Peyer's patch (tissue), 4 donors: ENCODE data around the gene CCDC183. TPM values are rescaled to one million over a fixed set of nuclear protein-coding genes. Genes with fewer than 3 reads are reported as not detected.
"Not testable (repeated sequence)": the region's sequence is repeated elsewhere in the genome, so short reads cannot be mapped to it uniquely, and the experiment has no call there.

ENCODE experiments used
- DNase-seq, 3 donors: peaks; one replicate each; pipeline ENCODE4 v3.0.0-alpha.2; 2017 to 2019
- H3K27ac ChIP-seq, 4 donors: fragments of 200-600 bp; sonication (generic); one replicate each; pipeline ENCODE4 v1.5.1; 2016 to 2019
- H3K27me3 ChIP-seq, 2 donors: fragments of 200-600 bp; sonication (generic); one replicate each; pipeline ENCODE4 v1.5.1; 2019
- H3K36me3 ChIP-seq, 3 donors: fragments of 200-600 bp; sonication (generic); one replicate each; pipeline ENCODE4 v1.5.1; 2016 to 2019
- H3K4me1 ChIP-seq, 4 donors: fragments of 200-600 bp; sonication (generic); one replicate each; pipeline ENCODE4 v1.5.1; 2016 to 2019
- H3K4me3 ChIP-seq, 4 donors: fragments of 200-600 bp; sonication (generic); 1 replicate in 3 of 4; 2 replicates in 1 of 4; pipeline ENCODE4 v1.5.1; 2016 to 2019; ENCODE audit warnings: mild to moderate bottlenecking in 1 of 4
- H3K9me3 ChIP-seq, 4 donors: fragments of 200-600 bp; sonication (generic); one replicate each; pipeline ENCODE4 v1.5.1; 2016 to 2019; ENCODE audit warnings: mild to moderate bottlenecking in 1 of 4
- POLR2A ChIP-seq, 2 donors: fragments of 450-650 bp; IDR thresholded peaks; one replicate each; pipeline ENCODE4 v1.5.1; 2017; ENCODE audit warnings: antibody characterized with exemption in 2 of 2, mild to moderate bottlenecking in 2 of 2, moderate library complexity in 2 of 2
- total RNA-seq, 4 donors: library from RNA; depleted of rRNA; stranded (reverse); fragments of >200 nt; gene quantifications; one replicate each; pipeline ENCODE4 v1.1.0, GENCODE V29; 2016
- TF ChIP-seq, protein P1 (sequence below), 6 experiments: fragments of 450-650 bp in 4 of 6; fragments of 200-600 bp in 2 of 6; sonication (generic) in 1 of 6; IDR thresholded peaks; one replicate each; pipeline ENCODE4 v1.5.1; 2017 to 2019; ENCODE audit warnings: antibody characterized with exemption in 6 of 6, mild to moderate bottlenecking in 3 of 6, moderate library complexity in 1 of 6

The CCDC183 gene
- total RNA-seq, 4 donors from 2014 or later, result 16.6 to 69.9 (median 46.0) TPM

DNA sequence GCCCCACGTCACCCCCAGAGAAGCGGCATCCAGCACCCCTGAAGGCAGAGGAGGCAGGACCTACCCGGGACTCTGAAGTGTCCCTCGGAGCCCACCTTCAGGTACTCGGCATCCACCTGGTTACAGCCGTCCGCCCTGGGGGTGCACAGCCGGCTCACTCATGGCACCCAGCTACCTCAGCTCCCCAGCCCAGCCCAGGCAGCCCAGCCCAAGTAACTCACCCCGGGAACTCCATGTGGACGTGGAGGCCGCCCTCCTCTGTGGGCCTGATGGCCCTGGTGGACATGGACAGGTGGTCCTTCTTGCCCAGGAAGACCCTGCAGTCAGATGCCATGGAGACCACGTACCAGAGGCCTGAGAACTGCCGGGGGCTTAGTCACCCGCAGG is 32.5 kb upstream of the CCDC183 start:
- H3K9me3 ChIP-seq, result no peaks in the 10 kb centered on the region
- H3K27ac ChIP-seq, result no peak overlapping the region
- H3K27me3 ChIP-seq, result no peaks in the 10 kb centered on the region
- no peak overlapping the region for H3K4me3 ChIP-seq
- no peak for TF ChIP-seq POLR2A (IDR thresholded peaks at IDR 0.05)
- TF ChIP-seq, protein P1, sequence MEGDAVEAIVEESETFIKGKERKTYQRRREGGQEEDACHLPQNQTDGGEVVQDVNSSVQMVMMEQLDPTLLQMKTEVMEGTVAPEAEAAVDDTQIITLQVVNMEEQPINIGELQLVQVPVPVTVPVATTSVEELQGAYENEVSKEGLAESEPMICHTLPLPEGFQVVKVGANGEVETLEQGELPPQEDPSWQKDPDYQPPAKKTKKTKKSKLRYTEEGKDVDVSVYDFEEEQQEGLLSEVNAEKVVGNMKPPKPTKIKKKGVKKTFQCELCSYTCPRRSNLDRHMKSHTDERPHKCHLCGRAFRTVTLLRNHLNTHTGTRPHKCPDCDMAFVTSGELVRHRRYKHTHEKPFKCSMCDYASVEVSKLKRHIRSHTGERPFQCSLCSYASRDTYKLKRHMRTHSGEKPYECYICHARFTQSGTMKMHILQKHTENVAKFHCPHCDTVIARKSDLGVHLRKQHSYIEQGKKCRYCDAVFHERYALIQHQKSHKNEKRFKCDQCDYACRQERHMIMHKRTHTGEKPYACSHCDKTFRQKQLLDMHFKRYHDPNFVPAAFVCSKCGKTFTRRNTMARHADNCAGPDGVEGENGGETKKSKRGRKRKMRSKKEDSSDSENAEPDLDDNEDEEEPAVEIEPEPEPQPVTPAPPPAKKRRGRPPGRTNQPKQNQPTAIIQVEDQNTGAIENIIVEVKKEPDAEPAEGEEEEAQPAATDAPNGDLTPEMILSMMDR (IDR thresholded peaks at IDR 0.05), result no peak
- DNase-seq, result no peak
- H3K4me1 ChIP-seq, result peaks cover 0 to 9% (median 0%) of the 10 kb centered on the region in 4 donors
- H3K36me3 ChIP-seq, result no peaks in the 10 kb centered on the region

DNA sequence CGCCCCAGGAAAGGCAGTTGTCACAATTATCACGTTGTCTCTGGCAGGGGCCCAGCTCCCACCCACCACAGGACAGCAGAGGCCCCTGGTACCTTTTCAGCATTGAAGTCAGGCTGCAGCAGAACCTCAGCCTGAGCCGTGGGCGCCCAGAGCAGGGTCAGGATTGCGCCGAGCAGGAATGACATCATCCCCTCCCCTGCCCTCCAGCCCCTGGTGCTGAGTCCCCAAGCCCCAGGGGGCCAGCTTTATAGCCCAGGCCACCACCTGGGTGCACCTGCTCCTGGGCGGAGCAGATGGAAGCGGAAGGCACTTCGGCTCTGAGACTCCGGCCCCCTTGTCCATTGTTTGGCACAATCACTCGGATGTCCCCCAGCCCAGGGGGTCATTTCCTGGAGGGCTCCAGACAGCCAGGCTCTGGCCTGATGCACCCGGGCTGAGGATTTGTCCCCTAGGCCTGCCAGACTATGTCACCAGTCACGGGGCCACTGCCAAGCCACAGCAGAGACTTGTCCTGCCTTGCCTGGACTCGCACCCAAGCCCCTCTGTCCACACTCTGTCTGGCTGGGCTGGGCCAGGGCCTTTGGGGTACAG is 31.7 kb upstream of the CCDC183 start, which contains the start of gene LCN15:
LCN15 (minus strand) TSS at position 218 of the 591 bp plus-strand sequence; CDS start at position 188, 30 bp downstream.
- H3K36me3 ChIP-seq, result no peaks in the 10 kb centered on the region
- H3K9me3 ChIP-seq, result no peaks in the 10 kb centered on the region
- no peak within 1 kb of the TSS for H3K4me3 ChIP-seq
- no peak within 1 kb of the TSS for H3K27ac ChIP-seq
- no peak for DNase-seq
- peaks cover 0 to 3% (median 0%) of the 10 kb centered on the region in 4 donors for H3K4me1 ChIP-seq
- H3K27me3 ChIP-seq, result no peaks in the 10 kb centered on the region
- TF ChIP-seq POLR2A (IDR thresholded peaks at IDR 0.05), result no peak
- TF ChIP-seq, protein P1 (IDR thresholded peaks at IDR 0.05), result no peak

DNA sequence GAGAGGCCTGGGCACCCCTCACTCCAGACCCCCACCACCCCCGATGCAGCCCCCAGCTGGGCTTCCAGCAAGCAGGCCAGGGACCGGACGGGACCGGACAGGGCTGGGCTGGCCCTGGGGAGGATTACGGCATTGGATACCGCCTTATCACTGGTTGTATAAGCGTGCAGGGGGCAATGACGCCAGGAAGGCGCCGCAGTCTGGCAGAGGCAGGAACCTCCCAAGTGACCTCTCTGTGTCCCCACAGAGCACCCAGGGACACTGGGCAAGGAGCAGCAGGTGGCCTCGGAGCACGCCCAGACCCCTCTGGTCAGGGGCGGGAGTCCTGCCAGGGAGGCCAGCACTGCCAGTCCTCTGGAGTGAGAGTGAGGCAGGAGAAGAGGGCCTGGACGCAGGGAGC is 31.1 kb upstream of the CCDC183 start:
- H3K27me3 ChIP-seq, result no peaks in the 10 kb centered on the region
- no peaks in the 10 kb centered on the region for H3K9me3 ChIP-seq
- TF ChIP-seq, protein P1 (IDR thresholded peaks at IDR 0.05), result no peak
- no peak for TF ChIP-seq POLR2A (IDR thresholded peaks at IDR 0.05)
- H3K4me3 ChIP-seq, result no peak overlapping the region
- no peaks in the 10 kb centered on the region for H3K36me3 ChIP-seq
- peaks cover 0 to 3% (median 0%) of the 10 kb centered on the region in 4 donors for H3K4me1 ChIP-seq
- DNase-seq, result no peak
- H3K27ac ChIP-seq, result no peak overlapping the region

GRCh38 chr9:136765745-136766409 is 30.3 kb upstream of the CCDC183 start:
- H3K27me3 ChIP-seq, H3K36me3 ChIP-seq, DNase-seq, H3K9me3 ChIP-seq, H3K4me1 ChIP-seq, H3K4me3 ChIP-seq: not testable (repeated sequence)
- H3K27ac ChIP-seq, result peak overlapping the region in 2 of 4 donors; percentile 40 to 57

GRCh38 chr9:136766410-136767120 is 29.6 kb upstream of the CCDC183 start:
- not testable (repeated sequence) for H3K27me3 ChIP-seq
- DNase-seq, result peak; percentile 69 to 86 (median 75)
- TF ChIP-seq, protein P1 (IDR thresholded peaks at IDR 0.05), result peak in 2 of 6 experiments; percentile 35 to 41

DNA sequence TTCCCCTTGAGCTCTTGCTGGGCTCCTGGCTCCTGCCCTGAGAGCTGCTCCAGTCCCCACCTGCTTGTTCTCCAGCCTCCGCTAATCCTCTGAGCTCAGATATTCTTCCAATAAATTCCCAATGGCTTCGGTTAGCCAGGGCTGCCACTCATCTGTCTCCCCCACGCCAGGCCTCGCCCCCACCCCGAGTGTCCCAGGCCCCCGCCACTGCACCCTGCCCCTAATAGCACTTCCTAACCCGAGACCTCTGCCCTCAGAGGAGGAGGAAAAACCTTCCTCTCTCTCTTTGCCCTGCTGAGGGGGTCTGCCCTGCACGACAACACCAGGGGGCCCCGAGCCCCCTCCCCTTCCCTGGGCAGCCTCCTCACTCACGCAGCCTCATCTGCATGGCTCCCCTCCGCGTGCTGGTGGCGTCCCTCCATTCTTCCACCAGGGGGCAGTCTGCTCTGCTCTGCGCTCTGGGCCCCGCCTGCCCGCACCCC is 26.4 kb upstream of the CCDC183 start:
- Histone ChIP-seq H3K27ac (no peak overlapping the region), H3K9me3 (no peaks in the 10 kb centered on the region), H3K36me3 (no peaks in the 10 kb centered on the region), H3K4me3 (no peak overlapping the region), H3K4me1 (peaks cover 0 to 3% (median 0%) of the 10 kb centered on the region in 4 donors), H3K27me3 (no peaks in the 10 kb centered on the region)
- DNase-seq, result peak in 2 of 3 donors; percentile 67
- TF ChIP-seq, protein P1 (IDR thresholded peaks at IDR 0.05), result peak in 5 of 6 experiments; percentile 29 to 54 (median 47)
- no peak for TF ChIP-seq POLR2A (IDR thresholded peaks at IDR 0.05)

More at GRCh38 chr9:136766410-136767120, 29.6 kb upstream of the CCDC183 start:
- H3K4me1 ChIP-seq, H3K9me3 ChIP-seq, H3K4me3 ChIP-seq, H3K36me3 ChIP-seq: not testable (repeated sequence)
- peak overlapping the region in 2 of 4 donors; percentile 40 to 57 for H3K27ac ChIP-seq
